Measurements from ENCODE around the gene IDS. TPM values are rescaled to one million over a fixed set of nuclear protein-coding genes. Genes with fewer than 3 reads are reported as not detected.
A peak's percentile ranks its signal among the peaks of the same experiment; 100 is the strongest.
"Not testable (repeated sequence)": the region's sequence is repeated elsewhere in the genome, so short reads cannot be mapped to it uniquely, and the experiment has no call there.

The IDS gene
- total and polyA plus RNA-seq, 2 experiments from 2014 or later = 47.7 to 79.5 TPM

GRCh38 chrX:149546962-149547361, 41.9 kb upstream of the IDS start:
- 91 to 100% methylated on average over 1 of the region's 1 CpG for WGBS, 2 experiments (ENCODE audit: low coverage in 1 of 2, low lambda C conversion rate in 2 of 2, missing lambda C conversion rate in 2 of 2)
- H3K9me3 ChIP-seq (ENCODE audit: low read depth) = not testable (repeated sequence)

GRCh38 chrX:149545545-149546543, 40.7 kb upstream of the IDS start:
- H3K36me3 ChIP-seq (ENCODE audit: low read depth); H4K20me1 ChIP-seq (ENCODE audit: insufficient read depth); H3K79me2 ChIP-seq (ENCODE audit: insufficient read depth); in situ Hi-C loops (cut with MboI); H3K9me3 ChIP-seq (ENCODE audit: low read depth); H3K27ac ChIP-seq; H3K4me3 ChIP-seq; H3K9ac ChIP-seq; H3K27me3 ChIP-seq (replicated peaks; ENCODE audit: insufficient read depth); H3F3A ChIP-seq (ENCODE audit: insufficient read depth); H3K9me2 ChIP-seq (ENCODE audit: insufficient read depth); H2AFZ ChIP-seq; H3K4me1 ChIP-seq (ENCODE audit: insufficient read depth); H3K4me2 ChIP-seq (ENCODE audit: unreplicated experiment): not testable (repeated sequence)
- DNase-seq = peak; percentile 28
- WGBS, 2 experiments (ENCODE audit: low coverage in 1 of 2, low lambda C conversion rate in 2 of 2, missing lambda C conversion rate in 2 of 2) = 75 to 82% methylated on average over 10 to 21 of the region's 29 CpGs

More at GRCh38 chrX:149546962-149547361, 41.9 kb upstream of the IDS start:
- DNase-seq; H3K79me2 ChIP-seq (ENCODE audit: insufficient read depth); H3K9me2 ChIP-seq (ENCODE audit: insufficient read depth); H3K4me1 ChIP-seq (ENCODE audit: insufficient read depth); H3K9ac ChIP-seq; H3K27ac ChIP-seq; H3K27me3 ChIP-seq (replicated peaks; ENCODE audit: insufficient read depth); H3K4me3 ChIP-seq; H3F3A ChIP-seq (ENCODE audit: insufficient read depth); H3K4me2 ChIP-seq (ENCODE audit: unreplicated experiment); in situ Hi-C loops (cut with MboI); H4K20me1 ChIP-seq (ENCODE audit: insufficient read depth); H2AFZ ChIP-seq; H3K36me3 ChIP-seq (ENCODE audit: low read depth): not testable (repeated sequence)

GRCh38 chrX:149541521-149542047, 36.5 kb upstream of the IDS start:
- Histone ChIP-seq H2AFZ (peak overlapping the region; percentile 89), H3K4me2 (ENCODE audit: unreplicated experiment) (peak overlapping the region; percentile 80), H3K9me2 (ENCODE audit: insufficient read depth) (no peaks in the 10 kb centered on the region), H3K4me1 (ENCODE audit: insufficient read depth) (no peaks in the 10 kb centered on the region), H3K9ac (peak overlapping the region; percentile 92), H4K20me1 (ENCODE audit: insufficient read depth) (no peaks in the 10 kb centered on the region), H3F3A (ENCODE audit: insufficient read depth) (no peaks in the 10 kb centered on the region), H3K9me3 (ENCODE audit: low read depth) (no peaks in the 10 kb centered on the region), H3K27ac (peak overlapping the region; percentile 99), H3K36me3 (ENCODE audit: low read depth) (no peaks in the 10 kb centered on the region), H3K27me3 (replicated peaks; ENCODE audit: insufficient read depth) (no peaks in the 10 kb centered on the region), H3K4me3 (peak overlapping the region; percentile 96), H3K79me2 (ENCODE audit: insufficient read depth) (0 out of 2 replicates have a peak, but pooled peaks cover 8% of the 10 kb centered on the region)
- DNase-seq = peak; percentile 51
- 1 to 9% methylated on average over 9 to 13 of the region's 13 CpGs for WGBS, 2 experiments (ENCODE audit: low coverage in 1 of 2, low lambda C conversion rate in 2 of 2, missing lambda C conversion rate in 2 of 2)
- TF ChIP-seq EZH2phosphoT487 (IDR thresholded peaks at IDR 0.05; ENCODE audit: insufficient read depth, low read depth) (no peak), EZH2 (IDR thresholded peaks at IDR 0.05; ENCODE audit: insufficient read depth, poor library complexity, severe bottlenecking) (no peak)
- in situ Hi-C loops (cut with MboI) = no loop called here

- Histone ChIP-seq H3F3A (ENCODE audit: insufficient read depth) (no peaks in the 10 kb centered on the region), H3K36me3 (ENCODE audit: low read depth) (no peaks in the 10 kb centered on the region), H2AFZ (peak within 1 kb of the TSS; percentile 89), H4K20me1 (ENCODE audit: insufficient read depth) (no peaks in the 10 kb centered on the region), H3K9ac (peak within 1 kb of the TSS; percentile 92), H3K4me1 (ENCODE audit: insufficient read depth) (no peaks in the 10 kb centered on the region), H3K27me3 (replicated peaks; ENCODE audit: insufficient read depth) (no peaks in the 10 kb centered on the region), H3K4me2 (ENCODE audit: unreplicated experiment) (peak within 1 kb of the TSS; percentile 80), H3K4me3 (peak within 1 kb of the TSS; percentile 96), H3K27ac (peak within 1 kb of the TSS; percentile 99), H3K79me2 (ENCODE audit: insufficient read depth) (0 out of 2 replicates have a peak, but pooled peaks cover 8% of the 10 kb centered on the region), H3K9me3 (ENCODE audit: low read depth) (no peaks in the 10 kb centered on the region), H3K9me2 (ENCODE audit: insufficient read depth) (no peaks in the 10 kb centered on the region)
- 0 to 3% methylated on average over 22 to 41 of the region's 71 CpGs for WGBS, 2 experiments (ENCODE audit: low coverage in 1 of 2, low lambda C conversion rate in 2 of 2, missing lambda C conversion rate in 2 of 2)
- in situ Hi-C loops (cut with MboI) = no loop called here
- peak; percentile 94 for DNase-seq
- TF ChIP-seq EZH2 (IDR thresholded peaks at IDR 0.05; ENCODE audit: insufficient read depth, poor library complexity, severe bottlenecking) (no peak), EZH2phosphoT487 (IDR thresholded peaks at IDR 0.05; ENCODE audit: insufficient read depth, low read depth) (no peak)
Observed at GRCh38 chrX:149540621-149541520, 35.8 kb upstream of the IDS start, which contains the start of gene EOLA1. TSS of gene EOLA1 (plus strand) at chrX:149541012. CDS start at chrX:149545631, 4,619 bp downstream.
